WI38 (cell line): ENCODE data around the gene ENAH.

ENCODE experiments used
- H3K4me3 ChIP-seq: 2 replicates; pipeline ENCODE4 v1.5.1; 2011; ENCODE audit warnings: low read depth, mild to moderate bottlenecking, control low read depth, low read length
- CTCF ChIP-seq: IDR thresholded peaks from 2 replicates; pipeline ENCODE4 v1.5.1; 2012; ENCODE audit warnings: low read depth, mild to moderate bottlenecking, control low read depth, low read length

Gene ENAH

GRCh38 chr1:225504776-225505175 is 148.1 kb downstream of the ENAH start:
- H3K4me3 ChIP-seq = no peak overlapping the region
- TF ChIP-seq CTCF = no peak

DNA sequence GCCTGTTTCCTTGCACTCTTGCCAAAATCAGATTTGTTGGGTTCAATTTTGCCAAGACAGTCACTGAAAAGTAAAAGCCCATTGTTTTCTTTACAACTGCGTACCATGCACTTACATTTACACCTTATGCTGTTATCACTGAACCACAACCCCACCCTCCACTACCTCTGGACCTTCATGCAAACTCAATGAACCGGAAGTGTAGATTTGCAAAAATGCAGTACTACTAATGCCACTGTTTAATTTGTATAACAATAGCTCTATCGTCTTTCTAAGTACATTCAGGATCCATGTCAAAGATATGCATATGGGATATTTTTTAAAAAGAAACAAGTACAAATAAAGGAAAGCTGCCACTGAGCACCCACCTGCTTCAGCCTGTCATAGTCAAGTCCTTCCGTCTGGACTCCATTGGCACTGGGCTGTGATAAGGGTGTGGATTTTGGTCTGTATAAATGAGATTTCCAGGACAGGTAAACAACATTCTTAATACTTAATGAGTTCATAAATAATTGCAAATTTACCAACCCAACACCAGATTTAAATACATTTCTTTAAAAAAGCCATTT is 152.2 kb downstream of the ENAH start:
- no peak overlapping the region for H3K4me3 ChIP-seq

DNA sequence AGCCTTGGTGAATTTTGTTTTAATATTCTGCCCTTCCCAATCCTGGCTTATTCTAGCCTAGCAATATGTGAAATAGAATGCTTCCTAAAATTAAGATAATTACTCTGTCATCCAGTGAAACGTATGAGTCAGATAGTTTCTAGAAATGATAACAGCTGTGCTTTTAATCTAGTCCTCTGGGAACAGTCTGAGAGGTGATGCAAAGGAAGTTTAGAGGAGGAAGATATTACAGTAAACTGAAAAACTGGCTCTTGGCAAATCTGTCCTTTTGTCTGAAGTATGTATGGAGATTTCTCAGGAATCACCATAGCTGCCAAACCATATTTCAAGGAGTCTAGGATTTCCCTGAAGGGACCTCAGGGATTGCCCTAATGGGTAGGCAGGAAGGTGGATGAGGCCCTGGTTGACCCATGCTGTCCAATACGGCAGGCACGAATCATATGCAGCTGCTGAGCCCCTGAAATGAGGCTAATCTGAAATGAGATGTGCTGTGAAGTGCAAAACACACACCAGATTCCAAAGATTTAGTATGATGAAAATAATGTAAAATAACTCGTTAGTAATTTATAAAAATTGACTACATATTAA is 154.3 kb downstream of the ENAH start:
- no peak for TF ChIP-seq CTCF
- H3K4me3 ChIP-seq = no peak overlapping the region

More for the DNA sequence above, 152.2 kb downstream of the ENAH start:
- TF ChIP-seq CTCF = no peak

DNA sequence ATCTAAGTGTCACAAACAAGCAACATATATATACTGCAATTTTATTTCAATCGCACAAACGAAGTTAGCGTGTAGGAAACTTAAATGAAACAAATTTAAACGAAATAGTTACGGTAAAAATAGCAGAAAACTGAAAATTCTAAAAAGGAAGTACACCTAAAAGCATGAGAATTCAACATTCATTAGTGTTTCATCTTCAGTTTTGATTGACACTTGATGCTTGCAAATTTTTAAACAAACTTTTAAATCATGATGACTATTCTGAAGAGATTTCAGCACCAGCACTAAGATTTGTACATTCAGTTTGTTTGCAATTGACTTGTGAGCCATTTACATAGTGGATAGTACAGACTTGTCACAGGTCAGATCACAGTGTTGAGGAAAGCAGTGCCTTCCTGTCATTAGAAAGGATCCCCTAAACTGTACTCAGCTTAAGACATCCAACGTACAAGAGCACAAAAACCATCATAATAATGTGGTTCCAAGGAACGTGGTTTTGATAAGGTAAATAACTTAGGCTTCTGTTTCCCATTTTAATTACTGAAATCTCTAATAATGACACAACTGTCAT is 158.0 kb downstream of the ENAH start:
- TF ChIP-seq CTCF = no peak
- no peak overlapping the region for H3K4me3 ChIP-seq

DNA sequence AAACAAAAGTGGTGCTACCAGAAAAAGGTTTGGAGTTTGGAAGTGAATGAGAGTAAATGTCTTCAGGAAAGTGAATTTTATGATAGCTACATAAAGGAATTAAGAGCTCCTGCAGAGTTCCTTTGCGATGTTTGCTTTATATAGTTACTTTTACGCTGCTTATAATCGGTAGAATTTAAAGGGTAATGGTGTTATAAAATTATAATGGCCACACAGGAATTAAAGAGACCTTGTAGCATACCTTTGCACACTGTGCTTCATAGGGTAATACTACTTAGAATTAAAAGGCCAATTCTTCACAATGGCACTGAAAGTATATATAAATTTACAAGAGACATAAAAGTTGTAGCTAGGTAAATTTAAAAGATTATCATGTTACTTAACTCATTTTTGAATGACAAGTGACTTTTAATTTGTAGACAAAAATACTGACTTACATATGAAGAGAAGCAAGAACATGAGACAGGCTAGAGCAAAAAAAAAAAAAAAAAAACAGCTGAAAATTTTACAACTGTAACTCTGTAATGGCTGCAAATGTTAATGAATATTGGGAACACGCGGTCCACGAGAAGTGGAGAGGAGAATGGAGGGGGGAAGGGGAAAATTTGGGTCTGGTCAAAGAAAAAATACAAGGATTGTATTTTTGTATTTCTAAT is 159.2 kb downstream of the ENAH start:
- no peak overlapping the region for H3K4me3 ChIP-seq
- TF ChIP-seq CTCF = no peak

- no peak for TF ChIP-seq CTCF
- no peak overlapping the region for H3K4me3 ChIP-seq
Measured at GRCh38 chr1:225488676-225489075, 164.2 kb downstream of the ENAH start.

DNA sequence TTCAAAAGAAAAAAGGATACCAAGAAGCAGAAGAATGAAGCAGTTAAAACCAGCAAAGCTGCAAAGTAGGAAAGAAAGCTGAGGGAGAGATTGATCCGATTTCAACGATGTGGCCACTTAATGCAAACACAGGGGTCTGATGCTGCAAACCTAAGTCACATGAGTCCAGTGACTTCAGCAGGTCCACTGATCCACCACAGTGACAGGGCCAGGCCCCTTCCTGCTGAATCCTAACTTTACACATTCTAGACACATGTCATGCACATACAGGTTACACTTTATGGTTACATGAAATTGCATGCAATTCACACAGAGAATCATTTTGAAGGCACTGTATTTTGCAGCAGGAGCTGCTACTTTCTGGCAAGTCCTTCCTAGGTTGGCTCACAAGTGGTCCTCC is 166.1 kb downstream of the ENAH start:
- no peak for TF ChIP-seq CTCF
- H3K4me3 ChIP-seq = no peak overlapping the region
